ENCODE data around the gene RYR3.

RYR3 gene

DNA sequence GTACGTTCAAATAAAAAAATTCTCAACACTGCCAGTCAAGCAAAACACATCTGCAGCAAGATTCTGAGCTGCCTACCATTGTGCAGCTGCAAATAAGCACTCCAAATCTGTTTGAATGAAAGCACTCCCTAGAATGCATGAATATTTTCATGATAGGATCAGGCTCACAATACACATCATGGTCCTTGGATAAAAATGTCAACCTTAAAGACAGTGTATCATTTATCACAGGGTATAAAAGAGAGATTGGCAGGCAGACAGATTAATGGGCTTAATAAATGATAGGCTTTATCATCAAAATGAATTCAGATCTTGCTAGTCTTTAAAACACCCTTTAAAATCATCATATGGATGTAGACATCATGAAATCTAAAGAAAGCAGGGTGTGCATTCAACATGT lies 9.2 kb downstream of the RYR3 start:
- TF ChIP-seq, protein P1, sequence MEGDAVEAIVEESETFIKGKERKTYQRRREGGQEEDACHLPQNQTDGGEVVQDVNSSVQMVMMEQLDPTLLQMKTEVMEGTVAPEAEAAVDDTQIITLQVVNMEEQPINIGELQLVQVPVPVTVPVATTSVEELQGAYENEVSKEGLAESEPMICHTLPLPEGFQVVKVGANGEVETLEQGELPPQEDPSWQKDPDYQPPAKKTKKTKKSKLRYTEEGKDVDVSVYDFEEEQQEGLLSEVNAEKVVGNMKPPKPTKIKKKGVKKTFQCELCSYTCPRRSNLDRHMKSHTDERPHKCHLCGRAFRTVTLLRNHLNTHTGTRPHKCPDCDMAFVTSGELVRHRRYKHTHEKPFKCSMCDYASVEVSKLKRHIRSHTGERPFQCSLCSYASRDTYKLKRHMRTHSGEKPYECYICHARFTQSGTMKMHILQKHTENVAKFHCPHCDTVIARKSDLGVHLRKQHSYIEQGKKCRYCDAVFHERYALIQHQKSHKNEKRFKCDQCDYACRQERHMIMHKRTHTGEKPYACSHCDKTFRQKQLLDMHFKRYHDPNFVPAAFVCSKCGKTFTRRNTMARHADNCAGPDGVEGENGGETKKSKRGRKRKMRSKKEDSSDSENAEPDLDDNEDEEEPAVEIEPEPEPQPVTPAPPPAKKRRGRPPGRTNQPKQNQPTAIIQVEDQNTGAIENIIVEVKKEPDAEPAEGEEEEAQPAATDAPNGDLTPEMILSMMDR (conservative IDR thresholded peaks at IDR 0.05; ENCODE audit: low read depth, low read length) = no peak

DNA sequence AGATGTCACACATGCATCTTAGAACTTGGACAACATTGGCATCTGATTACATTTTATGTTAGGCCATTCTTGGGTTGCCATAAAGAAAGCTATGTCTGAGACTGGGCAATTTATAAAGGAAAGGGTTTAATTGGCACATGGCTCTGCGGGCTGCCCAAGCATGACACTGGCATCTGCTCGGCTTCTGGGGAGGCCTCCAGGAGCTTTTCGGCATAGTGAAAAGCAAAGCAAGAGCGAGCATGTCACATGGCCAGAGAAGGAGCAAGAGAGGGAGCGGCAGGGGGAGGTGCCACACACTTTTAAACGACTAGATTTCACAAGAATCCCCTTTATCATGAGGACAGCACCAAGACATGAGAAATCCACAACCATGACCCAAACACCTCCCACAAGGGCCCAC lies 11.3 kb downstream of the RYR3 start:
- H3K4me3 ChIP-seq (ENCODE audit: low read length) = no peak overlapping the region
- TF ChIP-seq, protein P1 (conservative IDR thresholded peaks at IDR 0.05; ENCODE audit: low read depth, low read length) = no peak
- DNase-seq (ENCODE audit: low read depth) = no peak

More for the DNA sequence above, 9.2 kb downstream of the RYR3 start:
- no peak for DNase-seq (ENCODE audit: low read depth)
- no peak overlapping the region for H3K4me3 ChIP-seq (ENCODE audit: low read length)

DNA sequence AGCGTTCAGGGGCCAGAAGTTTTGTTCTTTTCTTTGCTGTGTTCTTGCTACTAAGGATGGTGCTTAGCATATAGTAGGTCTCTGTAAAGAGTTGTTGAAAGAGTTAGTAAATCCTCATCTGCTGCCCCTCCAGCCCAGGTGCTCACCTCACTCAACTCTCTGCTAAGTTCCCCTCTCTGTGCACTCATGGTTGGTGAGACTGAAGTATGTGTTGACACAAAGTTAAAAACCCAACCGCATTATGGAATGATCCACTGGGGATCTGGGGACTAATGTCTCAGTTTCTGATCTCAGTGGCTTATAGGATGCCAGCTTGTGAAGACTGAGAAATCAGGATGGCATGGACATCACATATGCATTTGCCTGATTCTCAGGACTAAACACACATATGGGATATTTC lies 13.8 kb downstream of the RYR3 start:
- no peak for DNase-seq (ENCODE audit: low read depth)
- H3K4me3 ChIP-seq (ENCODE audit: low read length) = no peak overlapping the region
- TF ChIP-seq, protein P1 (conservative IDR thresholded peaks at IDR 0.05; ENCODE audit: low read depth, low read length) = no peak

DNA sequence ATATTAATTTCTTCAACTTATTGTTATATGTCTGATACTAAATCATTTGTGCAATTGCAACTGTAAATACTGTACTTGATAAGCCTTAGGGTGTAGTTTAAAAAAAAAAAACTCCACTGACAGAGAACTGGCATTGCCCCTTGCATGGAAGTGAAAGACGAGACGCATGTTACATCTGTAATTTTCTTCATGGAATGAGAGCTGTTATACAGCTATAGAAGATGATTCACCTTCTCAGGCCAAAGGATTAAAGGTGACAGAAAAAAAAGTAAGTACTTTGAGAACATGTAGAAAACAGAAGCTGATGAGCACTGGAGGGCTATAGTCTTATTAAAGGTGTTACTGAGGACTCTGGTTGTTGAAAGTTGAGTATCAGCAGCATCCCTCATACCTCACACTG lies 16.1 kb downstream of the RYR3 start:
- TF ChIP-seq, protein P1 (conservative IDR thresholded peaks at IDR 0.05; ENCODE audit: low read depth, low read length) = no peak

DNA sequence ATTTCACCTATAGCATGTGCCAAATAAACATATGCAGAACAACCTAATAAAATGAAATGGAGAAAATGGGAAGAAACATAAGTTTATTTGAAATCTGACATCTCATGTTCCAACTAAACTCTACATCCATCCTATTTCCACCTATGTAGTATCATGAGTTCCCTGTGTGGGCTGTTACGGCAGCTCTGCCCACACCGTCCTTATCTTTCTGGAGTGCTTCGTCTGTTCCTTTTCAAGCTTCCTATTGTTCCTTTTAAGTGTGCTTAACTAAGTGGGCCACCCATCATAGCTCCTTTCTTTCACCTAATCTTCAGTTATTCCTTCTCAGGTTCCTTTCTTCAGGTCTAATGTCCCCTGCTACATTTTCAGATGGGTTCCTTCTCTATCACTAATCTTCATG lies 17.3 kb downstream of the RYR3 start:
- TF ChIP-seq, protein P1 (conservative IDR thresholded peaks at IDR 0.05; ENCODE audit: low read depth, low read length) = no peak
- no peak overlapping the region for H3K4me3 ChIP-seq (ENCODE audit: low read length)
- no peak for DNase-seq (ENCODE audit: low read depth)

More for the DNA sequence above, 16.1 kb downstream of the RYR3 start:
- DNase-seq (ENCODE audit: low read depth) = no peak
- no peak overlapping the region for H3K4me3 ChIP-seq (ENCODE audit: low read length)

DNA sequence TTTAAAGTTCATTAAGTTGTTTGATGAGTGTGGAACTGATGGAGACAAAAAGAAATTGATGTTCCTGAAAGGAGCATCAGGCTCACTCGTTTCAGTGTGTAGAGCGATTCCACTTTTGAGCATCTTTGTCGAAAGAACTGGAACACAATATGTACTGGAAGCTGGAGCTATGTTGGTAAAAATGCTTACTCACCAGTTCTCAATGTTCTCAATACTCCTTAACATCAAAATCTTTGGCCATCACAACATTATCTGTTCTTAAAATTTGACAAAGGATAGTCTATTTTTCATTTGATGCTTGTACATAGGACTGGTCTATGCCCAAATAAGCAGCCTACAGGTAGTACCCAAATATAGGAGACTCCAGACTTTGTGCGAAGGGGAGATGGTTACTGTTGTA lies 18.7 kb downstream of the RYR3 start:
- DNase-seq (ENCODE audit: low read depth) = no peak
- no peak overlapping the region for H3K4me3 ChIP-seq (ENCODE audit: low read length)
- TF ChIP-seq, protein P1 (conservative IDR thresholded peaks at IDR 0.05; ENCODE audit: low read depth, low read length) = no peak

DNA sequence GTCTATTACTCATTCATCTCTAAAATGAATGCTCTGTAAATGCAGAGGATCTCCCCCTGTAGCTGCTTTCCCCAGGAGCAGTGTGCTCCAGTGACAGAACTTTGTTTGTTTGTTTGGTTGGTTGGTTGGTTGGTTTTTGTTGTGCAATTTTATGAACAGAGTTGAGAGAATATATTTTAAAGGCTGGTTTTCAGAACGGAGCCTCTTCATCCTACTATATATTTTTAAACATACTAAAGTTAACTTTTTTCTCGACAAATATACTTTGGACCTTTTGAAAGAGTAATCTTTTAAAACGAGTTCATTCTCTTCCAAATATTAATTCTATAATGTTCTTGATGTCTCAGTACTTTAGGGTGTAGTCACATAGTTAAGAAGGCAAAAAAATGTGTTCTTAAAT lies 20.2 kb downstream of the RYR3 start:
- no peak overlapping the region for H3K4me3 ChIP-seq (ENCODE audit: low read length)
- no peak for DNase-seq (ENCODE audit: low read depth)
- TF ChIP-seq, protein P1 (conservative IDR thresholded peaks at IDR 0.05; ENCODE audit: low read depth, low read length) = no peak
